ENCODE results near the gene ELMO1. TPM values are rescaled to one million over a fixed set of nuclear protein-coding genes. Genes with fewer than 3 reads are reported as not detected.

ELMO1 gene
- total RNA-seq, 1 donor from 2014 or later, result 66.1 TPM

GRCh38 chr7:37354656-37355131, 94.0 kb downstream of the ELMO1 start:
- Mint-ChIP-seq H3K4me1 (ENCODE audit: low read depth) (peaks cover 57% of the 10 kb centered on the region), H3K36me3 (ENCODE audit: insufficient read depth) (peaks cover 14% of the 10 kb centered on the region), H3K27me3 (no peaks in the 10 kb centered on the region), H3K4me3 (ENCODE audit: low read depth) (no peak overlapping the region), H3K9me3 (ENCODE audit: low read depth) (peaks cover 8% of the 10 kb centered on the region), H3K27ac (peak overlapping the region; percentile 93)
- TF ChIP-seq CTCF (IDR thresholded peaks at IDR 0.05; ENCODE audit: unreplicated experiment), result no peak
- no peak for DNase-seq (ENCODE audit: low spot score, unreplicated experiment)

GRCh38 chr7:37353949-37354655, 94.6 kb downstream of the ELMO1 start:
- Mint-ChIP-seq H3K4me1 (ENCODE audit: low read depth) (peaks cover 53% of the 10 kb centered on the region), H3K4me3 (ENCODE audit: low read depth) (no peak overlapping the region), H3K36me3 (ENCODE audit: insufficient read depth) (peaks cover 14% of the 10 kb centered on the region), H3K27me3 (no peaks in the 10 kb centered on the region), H3K9me3 (ENCODE audit: low read depth) (peaks cover 8% of the 10 kb centered on the region), H3K27ac (peak overlapping the region; percentile 93)
- DNase-seq (ENCODE audit: low spot score, unreplicated experiment), result no peak
- TF ChIP-seq CTCF (IDR thresholded peaks at IDR 0.05; ENCODE audit: unreplicated experiment), result no peak

GRCh38 chr7:37352974-37353948, 95.4 kb downstream of the ELMO1 start:
- TF ChIP-seq CTCF (IDR thresholded peaks at IDR 0.05; ENCODE audit: unreplicated experiment), result no peak
- Mint-ChIP-seq H3K36me3 (ENCODE audit: insufficient read depth) (peaks cover 14% of the 10 kb centered on the region), H3K4me3 (ENCODE audit: low read depth) (no peak overlapping the region), H3K9me3 (ENCODE audit: low read depth) (peaks cover 8% of the 10 kb centered on the region), H3K4me1 (ENCODE audit: low read depth) (peaks cover 54% of the 10 kb centered on the region), H3K27me3 (no peaks in the 10 kb centered on the region), H3K27ac (peak overlapping the region; percentile 93)
- no peak for DNase-seq (ENCODE audit: low spot score, unreplicated experiment)

GRCh38 chr7:37352251-37352880, 96.3 kb downstream of the ELMO1 start:
- Mint-ChIP-seq H3K4me3 (ENCODE audit: low read depth) (no peak overlapping the region), H3K4me1 (ENCODE audit: low read depth) (peaks cover 52% of the 10 kb centered on the region), H3K36me3 (ENCODE audit: insufficient read depth) (peaks cover 14% of the 10 kb centered on the region), H3K27me3 (no peaks in the 10 kb centered on the region), H3K27ac (no peak overlapping the region), H3K9me3 (ENCODE audit: low read depth) (peaks cover 8% of the 10 kb centered on the region)
- DNase-seq (ENCODE audit: low spot score, unreplicated experiment), result no peak
- no peak for TF ChIP-seq CTCF (IDR thresholded peaks at IDR 0.05; ENCODE audit: unreplicated experiment)

- Mint-ChIP-seq H3K36me3 (ENCODE audit: insufficient read depth) (peaks cover 12% of the 10 kb centered on the region), H3K4me1 (ENCODE audit: low read depth) (peaks cover 54% of the 10 kb centered on the region), H3K27me3 (no peaks in the 10 kb centered on the region), H3K9me3 (ENCODE audit: low read depth) (peaks cover 5% of the 10 kb centered on the region), H3K4me3 (ENCODE audit: low read depth) (no peak overlapping the region), H3K27ac (no peak overlapping the region)
- TF ChIP-seq CTCF (IDR thresholded peaks at IDR 0.05; ENCODE audit: unreplicated experiment), result no peak
- no peak for DNase-seq (ENCODE audit: low spot score, unreplicated experiment)
Measured at GRCh38 chr7:37351716-37352115, 96.9 kb downstream of the ELMO1 start.
